Measurements from ENCODE around the gene GPC3.
A peak's percentile ranks its signal among the peaks of the same experiment; 100 is the strongest.
"Not testable (repeated sequence)": the region's sequence is repeated elsewhere in the genome, so short reads cannot be mapped to it uniquely, and the experiment has no call there.

The GPC3 gene

DNA sequence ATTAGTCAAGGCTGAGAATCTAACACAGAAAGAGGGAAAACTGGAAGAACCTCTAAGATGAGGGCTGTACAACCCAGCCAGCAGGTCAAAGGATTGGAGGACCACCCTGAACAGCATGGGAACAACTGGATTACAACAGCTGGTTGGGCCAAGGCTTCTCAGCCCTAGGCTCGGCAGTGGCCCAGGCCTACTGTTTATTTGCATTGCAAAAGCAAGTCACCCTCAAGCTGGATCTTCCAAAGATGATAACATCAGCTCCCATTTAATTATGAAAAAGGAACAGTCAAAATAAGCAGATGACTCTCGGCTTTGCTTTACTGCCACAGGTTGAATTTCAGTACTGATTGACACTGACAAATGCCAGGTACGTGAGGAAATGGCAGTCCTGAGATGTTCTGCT is 61.8 kb downstream of the GPC3 start:
- DNase-seq: no peak

DNA sequence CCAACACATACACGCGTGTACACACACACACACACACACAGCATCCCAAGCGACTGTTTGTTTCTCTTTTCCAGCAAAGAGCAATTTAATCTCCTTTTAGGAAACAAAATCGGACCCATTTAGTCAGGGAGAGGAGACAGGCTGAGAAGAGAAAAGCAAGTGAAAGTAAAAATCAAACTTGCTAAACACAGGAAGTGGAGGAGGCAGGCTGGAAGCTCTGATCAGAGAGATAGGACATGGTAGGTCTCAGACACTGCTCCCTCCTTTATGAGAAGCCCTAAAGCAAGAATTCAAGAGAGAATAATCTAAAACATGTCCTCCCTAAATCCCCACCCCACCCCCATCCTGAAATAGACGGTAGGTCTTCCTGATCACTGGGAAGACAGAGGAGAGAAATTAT is 62.3 kb downstream of the GPC3 start:
- no peak for DNase-seq

DNA sequence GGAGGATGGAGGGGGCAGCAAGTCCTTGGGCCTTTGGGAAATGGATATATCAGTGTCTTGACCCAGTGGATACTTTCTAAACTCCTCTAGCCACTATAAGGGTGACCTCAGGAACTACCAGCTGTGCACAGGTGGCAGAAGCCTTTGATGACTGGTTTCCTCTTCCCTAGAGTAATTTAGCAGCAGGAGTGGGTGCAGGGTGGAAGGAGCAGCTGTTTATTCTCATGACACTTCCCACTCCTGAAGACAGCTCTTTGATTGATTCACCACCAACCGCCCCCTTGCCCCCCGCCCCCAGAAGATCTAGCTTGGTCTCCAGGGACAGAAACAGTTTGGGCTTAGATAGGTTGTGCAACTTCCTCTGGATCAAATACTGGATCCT is 63.0 kb downstream of the GPC3 start:
- peak; percentile 3 for DNase-seq

DNA sequence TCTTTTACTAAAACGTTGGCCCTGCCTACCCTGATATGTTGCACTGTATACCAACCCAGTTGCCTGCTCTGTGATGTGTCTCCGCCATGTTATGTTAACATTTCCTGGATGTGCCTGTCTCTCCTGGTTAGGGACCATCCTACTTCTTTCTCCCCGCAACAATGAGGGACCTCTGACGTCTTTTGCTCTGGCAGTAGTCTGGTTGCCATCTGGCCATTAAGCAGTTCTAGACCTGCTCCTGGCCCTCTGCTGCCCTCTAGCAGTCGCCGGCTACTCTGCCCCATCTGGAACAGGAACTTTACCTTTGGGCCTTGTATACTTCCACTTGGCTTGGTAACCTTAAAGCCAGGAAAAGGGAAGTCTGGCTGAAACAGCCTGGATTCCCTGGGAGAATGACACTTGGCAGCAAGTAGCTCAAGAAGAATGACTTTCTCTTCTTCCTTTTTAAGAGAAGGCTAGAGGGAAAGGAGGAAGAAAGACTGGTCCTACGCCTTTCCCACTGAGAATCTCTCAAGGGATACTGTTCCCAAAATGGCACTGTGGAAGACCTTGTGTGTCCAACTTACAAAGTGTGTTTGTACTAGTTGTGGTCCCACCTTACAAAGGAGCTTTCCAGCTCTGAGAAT is 63.5 kb downstream of the GPC3 start:
- DNase-seq: peak; percentile 86

DNA sequence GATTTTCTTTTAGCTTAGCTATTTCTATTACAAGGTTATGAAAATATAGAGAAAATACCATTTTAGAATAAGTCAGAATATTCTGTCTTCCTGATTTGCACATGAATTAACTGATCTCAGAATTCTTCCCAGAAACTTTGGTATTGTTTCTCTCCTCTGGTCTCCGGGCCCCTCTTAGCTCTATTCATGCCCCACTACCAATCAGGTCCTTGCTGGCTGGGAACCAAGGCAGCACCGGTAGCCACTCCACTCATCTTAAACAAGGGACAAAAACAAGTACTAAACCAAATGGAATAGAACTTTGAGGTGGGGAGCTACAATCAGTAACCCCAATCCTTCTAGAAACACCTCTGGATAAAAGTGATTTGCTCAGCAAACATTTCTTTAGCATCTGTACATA is 64.3 kb downstream of the GPC3 start:
- DNase-seq: no peak

DNA sequence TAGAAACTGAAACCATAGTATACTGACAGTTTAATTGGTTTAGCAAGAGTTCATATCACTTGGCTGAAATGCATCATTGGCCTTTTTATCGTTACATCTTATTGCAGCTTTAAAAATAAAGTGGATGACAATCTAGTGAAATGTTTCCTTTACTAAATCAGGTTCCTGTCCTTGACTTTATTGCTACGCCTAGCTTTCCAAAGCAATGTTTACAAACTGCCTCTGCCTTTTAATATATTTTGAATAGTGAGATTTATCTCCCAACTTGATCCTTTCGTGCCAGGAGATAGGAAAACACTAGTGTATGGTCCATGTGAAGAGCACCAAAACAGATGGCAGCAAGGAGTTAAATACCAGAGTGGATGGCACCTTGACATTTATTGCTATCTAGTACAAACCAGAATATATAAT is 67.0 kb downstream of the GPC3 start:
- no peak for DNase-seq

DNA sequence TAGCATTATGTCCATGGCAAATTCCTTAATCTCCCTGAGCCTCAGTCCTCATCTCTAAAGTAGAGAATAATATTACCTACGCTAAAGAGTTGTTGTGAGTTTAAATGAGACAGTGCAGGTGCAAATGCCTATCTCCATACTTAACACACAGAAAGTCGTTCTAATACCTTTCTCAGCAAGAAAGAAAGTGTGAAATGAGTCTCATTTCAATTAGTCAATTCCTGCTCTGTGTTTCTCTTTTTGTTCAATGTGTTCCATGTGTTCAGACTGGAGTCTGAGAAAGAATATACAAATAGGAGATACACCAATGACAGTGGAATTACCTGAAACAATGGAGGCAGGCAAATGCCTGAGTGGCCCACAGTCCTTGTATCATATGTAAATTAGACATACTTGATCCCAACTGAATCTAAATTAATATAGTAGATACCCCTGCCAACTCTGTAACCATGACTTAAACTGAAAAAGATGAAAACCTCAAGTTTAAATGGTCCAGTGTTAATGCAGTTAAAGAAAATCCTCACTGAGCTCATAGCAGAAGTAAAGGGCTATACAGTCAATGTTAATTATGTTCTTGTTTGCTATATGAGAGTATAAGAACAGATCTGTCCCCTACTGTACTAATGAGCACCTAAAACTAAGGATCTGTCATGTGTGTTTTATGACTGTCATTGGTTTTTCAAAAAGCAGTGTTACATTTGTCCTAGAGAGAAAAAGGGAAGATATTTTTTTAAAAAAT is 68.2 kb downstream of the GPC3 start:
- DNase-seq: no peak

DNA sequence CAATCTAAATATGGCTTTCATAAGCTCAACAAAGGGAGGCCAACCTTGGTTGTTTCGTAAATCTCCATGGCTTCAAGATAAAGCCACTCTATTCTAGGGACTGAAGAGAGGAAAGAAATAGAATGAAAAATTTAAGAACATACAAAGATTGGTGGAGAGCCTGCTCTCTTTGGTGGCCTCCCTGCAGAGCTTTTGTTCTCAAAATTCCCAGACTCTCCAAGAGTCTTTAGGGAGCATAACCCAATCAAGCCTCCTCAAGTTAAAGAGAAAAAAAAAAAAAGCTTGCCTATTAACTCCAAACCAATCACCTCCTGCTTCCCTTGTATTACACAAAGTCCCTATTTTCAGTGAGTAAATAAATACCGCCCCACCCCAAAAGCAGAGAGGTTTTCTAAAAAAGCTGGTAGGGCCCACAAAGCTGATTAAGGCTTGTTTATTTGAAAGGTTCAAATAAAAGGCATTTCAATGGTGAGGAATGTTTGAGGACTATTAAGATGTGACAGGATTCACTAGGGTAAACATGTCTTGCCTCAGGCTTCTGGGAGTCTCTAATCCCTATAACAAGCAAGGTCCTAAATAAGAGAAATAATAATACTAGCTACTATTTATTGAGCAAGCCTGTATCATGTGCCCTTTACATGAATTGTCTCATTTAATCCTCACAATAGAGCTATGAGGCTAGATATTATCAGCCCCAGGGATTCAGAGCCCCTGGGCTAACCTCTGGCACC is 71.6 kb downstream of the GPC3 start:
- no peak for DNase-seq

DNA sequence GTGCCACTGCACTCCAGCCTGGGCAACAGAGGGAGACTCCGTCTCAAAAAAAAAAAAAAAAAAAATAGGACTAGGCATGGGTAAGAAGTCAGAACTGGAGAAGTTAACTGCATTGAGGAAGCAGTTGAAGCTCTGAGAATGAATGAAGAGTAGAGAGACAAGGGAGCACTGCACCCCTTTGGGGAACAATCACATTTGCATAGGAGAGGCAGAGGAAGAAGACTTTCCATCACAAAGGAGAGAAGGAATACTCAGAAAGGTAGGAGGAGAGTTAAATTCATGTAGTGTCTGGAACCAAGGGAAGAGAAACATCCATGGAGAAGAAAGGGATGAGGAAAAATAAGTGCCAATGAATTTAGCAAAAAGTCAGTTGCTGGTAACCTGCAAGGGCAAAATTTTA is 72.4 kb downstream of the GPC3 start:
- no peak for DNase-seq

DNA sequence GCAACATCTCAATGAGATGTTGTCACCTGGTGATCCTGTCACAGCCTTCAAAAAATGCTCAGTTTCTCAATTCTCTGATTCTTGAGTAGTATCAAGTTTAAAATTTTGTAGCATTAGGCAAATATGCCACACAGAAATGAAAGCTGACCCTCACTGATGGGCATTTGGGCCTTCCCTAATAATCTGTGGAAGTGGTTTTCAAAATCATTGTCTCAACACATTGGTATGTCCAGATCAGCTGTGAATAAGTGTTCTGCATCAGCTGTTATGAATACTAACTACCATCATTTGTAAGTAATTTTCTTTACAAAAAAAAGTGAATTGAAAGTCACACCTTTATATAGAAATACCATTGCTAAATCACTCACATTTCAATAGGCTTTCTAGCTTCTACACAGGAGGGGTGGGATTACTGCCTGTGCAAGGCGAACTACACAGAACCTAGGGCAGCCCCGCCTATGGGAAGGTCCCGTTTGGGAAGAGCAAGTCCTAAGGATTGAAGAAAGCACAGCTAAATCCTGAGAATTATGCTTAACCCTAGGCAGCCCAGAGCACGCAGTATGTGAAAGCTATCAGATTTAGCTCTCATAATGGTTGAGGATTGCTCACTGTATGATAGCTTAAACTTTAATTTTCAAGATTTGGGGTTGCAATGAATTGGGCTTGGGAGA is 73.4 kb downstream of the GPC3 start:
- DNase-seq: no peak

DNA sequence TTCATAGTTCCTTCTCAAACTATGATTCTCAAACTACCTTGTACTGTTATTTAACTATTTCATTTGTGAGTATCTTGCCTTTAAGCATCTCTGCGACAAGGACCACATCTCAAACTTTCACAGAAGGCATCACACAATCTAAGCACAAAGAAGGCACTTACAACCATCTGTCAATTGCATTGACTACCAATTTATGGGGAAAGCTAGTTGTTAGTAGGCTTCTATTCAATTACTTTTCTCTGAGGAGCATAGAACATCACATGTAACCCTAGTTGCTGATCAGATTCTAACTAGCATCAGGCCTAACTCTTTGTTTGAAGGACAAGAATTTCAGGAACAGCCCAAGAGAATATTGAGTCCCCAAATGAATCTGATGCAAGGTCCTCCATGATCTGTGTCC is 74.9 kb downstream of the GPC3 start:
- no peak for DNase-seq

DNA sequence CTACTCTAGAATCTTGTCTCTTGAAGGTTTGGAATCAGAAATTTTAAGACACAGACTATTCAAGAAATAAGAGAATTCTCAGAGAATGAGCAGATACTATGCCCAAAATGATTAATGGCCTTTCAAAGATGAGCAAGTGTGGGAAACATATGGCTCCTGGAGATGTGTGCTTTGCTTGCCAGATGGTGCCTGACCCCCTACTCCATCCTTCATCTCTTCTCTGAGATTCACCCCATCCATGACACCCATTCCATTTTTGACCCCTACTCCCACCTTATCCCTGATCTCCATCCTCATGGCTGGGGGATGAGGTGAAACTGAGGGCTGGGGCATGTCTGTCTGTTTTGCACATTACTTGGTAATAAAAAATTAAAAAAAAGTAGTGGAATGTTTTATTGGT is 75.5 kb downstream of the GPC3 start:
- no peak for DNase-seq

DNA sequence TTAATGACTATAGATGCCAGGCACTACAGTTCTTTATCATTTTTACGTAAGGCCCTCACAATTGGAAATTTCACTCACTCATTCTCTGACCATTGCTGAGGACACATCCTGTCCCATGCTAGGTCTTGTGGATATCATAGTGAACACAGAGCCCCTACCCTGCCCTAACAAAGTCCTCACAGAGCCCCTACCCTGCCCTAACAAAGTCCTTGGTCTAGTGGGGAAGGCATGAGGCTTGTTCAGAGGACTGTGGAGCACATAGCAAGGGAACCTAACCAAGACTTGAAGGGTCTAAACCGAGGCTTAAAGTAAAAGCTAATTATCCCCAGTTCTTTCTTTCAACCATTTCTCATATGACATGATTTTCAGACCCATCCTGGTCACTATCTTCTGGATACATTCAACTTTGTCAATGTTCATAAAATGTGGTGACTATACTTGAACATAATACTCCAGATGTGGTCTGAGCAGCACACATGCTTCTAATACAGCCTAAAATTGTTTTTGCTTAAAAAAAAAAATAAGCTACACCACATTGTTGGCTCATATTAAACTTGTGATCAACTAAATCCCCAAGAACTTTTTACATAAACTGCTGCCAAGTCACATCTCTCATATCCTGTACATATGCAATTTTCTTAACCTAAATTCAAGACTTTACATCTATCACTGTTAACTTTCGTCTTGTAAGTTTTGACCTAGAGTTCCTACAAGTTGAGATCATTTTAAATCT is 77.0 kb downstream of the GPC3 start:
- DNase-seq: no peak

DNA sequence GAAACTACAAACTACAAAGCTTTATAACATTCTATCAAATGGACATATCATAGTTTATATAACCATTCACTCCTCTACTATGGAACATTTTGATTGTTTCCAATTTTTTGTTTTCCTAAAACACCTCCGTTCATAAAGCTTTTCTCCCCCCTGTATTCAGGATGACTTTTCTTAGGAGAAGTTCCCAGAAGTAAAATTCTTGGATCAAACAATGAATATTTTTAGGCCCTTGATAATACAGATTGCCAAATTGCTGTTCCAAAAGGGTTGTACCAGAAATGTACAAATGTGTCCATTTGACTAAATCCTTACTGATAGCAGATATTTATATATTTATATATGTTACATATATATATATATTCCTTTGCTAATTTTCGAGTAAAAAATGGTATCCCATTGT is 77.8 kb downstream of the GPC3 start:
- DNase-seq: no peak

DNA sequence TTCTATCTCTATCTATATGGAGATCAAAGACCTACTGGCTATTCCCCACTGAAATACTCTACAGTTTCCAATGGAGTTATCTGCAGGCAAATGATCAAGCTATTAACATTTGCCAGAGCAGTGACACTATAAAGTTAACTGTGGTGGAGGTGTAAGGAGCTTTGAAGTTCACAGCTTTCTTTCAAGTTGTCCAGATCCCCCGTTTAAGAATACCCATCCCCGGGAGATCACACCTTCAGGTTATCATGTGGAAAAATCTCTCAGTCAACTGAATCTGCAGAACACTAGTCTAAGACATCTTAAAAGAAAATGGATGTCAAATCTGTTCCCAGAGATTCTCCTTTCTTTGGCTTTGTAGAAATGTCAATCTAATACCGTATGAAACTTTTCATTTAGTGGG is 80.1 kb downstream of the GPC3 start:
- no peak for DNase-seq

DNA sequence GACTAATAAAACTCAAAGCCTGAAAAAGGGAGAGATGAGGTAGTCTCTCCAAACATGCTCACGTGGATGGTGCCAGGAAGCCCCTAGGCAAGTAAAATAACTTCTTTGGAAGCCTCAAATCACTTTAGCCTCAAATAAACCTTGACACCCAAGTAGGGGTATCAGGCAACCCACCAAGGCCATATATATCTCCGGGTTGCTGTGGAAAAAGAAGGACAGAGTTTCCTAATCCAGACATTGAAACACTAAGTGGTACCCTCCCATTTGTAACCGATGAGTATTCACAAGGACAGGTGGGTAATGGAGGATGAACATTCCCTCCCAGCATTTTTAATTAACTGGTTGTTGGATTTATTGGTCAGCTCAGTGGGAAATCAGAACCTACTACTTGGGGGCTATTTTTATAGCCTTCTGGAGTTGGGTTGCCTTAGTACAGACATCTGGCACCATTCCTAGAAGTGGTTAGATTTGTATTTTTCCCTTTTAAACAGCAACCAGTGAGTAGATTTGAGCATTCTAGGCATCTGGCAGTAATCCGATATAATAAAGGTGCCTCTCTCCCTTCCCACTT is 87.7 kb downstream of the GPC3 start:
- peak; percentile 11 for DNase-seq

DNA sequence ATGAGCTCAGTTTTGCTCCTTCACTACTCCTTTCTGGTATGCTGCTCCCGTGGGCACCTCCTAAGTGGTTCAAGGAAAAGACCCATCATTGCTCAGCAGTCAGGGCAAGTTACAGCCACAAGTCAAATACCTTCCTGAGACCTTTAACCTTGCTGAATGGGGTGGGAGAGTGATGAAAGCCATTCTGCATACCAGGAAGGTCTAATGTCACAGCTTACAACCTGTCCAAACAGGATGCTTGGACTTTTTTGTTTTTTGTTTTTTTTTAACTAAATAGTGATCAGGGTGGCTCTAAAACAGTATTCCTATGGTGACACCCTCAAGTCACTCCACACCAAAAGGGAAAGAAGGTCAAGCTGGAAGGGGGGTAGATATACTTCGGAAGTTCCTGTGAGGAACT is 93.1 kb downstream of the GPC3 start:
- DNase-seq: no peak

DNA sequence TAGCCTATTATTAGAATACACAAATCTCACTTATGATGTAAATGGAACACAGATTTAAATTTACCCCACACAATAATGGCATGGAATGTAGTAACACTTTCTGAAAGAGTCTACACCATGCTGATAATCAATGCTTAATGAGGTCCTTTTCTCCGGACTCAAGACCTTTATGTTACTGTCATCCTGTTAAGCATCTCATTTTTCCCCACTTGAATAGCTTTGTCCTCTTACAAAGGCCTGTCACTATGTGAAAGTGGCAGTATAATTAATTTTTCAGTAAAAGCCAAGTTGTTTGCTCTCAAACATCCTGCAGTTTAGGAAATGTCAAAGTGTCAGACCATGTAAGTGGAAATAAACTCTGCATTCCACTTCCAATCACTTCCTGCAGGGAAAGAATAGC is 96.4 kb downstream of the GPC3 start:
- no peak for DNase-seq

DNA sequence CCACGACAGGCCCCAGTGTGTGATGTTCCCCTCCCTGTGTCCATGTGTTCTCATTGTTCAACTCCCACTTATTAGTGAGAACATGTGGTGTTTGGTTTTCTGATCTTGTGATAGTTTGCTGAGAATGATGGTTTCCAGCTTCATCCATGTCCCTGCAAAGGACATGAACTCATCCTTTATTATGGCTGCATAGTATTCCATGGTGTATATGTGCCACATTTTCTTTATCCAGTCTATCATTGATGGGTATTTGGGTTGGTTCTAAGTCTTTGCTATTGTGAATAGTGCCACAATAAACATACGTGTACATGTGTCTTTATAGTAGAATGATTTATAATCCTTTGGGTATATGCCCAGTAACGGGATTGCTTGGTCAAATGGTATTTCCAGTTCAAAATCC is 97.3 kb downstream of the GPC3 start:
- not testable (repeated sequence) for DNase-seq

DNA sequence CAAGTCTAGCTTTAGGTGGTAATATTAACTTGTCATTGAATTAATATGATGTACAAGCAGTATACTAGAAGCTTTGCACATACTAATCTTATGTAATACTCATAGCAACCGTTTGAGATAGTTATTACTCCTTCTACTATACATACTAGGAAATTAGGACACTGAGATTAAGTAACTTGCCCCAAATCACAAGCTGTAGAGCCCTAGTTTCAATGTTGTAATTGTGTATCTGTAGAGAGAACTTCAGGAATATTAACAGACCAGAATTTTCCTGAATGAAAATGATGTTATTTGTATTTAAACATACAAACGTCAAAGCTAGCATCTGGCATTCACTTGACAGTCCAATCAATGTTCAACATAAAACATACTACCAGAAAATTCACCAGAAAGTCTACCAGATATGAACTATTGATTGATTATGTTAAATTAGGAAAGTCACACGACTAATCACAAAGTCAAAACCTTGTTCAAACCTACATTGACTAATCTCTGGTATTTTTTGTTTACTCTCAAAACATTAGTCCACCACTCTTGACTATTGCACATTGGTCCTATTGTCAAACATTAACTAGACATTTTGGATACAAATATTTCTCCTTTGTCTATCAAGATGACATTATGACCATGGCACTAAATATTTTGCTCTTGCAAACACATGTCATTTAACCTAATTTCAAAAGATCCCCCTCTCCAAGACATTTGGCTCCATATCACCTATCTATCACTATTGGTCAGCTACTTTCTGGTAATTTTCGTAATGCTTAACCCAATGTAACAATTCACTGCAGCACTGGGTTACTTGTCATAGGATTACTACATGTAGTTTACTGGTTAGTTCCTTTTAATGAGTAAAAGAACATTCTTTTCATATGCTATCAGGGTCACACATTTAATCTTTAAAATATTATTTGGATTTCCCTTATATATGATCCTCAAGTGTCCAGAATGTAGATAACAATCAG is 100.7 kb downstream of the GPC3 start:
- DNase-seq: no peak

DNA sequence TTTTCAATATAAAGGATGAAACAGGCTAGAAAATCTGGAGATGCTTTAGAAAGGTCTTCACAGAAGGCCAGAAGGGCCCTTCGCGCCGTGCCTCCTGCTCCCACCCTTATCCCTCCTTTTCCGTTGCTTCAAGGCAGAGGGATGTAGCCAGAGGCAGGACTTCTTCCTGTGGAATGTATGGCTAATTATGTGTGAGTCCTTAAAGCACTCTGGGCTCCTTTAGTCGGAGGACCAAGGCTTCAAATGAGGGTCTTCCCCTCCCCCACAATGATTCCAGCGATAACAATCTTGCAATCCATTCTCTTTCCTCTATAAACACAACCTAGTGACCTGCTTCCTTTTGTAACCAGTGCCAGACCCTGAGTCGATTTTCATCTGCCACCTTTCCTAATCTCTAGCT is 103.5 kb downstream of the GPC3 start:
- no peak for DNase-seq

DNA sequence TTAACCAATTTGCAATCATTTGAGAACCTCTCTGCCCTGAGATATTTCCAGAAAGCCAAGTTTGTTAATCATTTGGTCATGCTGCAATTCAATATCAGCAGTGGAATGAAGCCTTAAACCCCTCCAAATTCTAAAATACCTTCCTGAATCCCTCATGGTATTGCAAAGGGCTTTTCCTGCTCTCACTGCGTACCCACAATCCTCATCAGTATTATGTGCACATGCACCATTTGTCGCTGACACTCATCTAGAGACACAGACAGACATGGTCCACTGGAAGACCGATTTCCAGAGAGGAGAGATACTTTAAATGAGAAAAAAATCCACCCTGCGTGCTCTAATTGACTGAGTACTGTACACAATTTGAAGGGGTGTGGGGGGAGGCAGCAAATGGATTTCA is 104.4 kb downstream of the GPC3 start:
- no peak for DNase-seq

All from NCI-H82 (cell line).